HS-27A (cell line): ENCODE data around the gene STARD9.

ENCODE experiments used
- DNase-seq: peaks from one replicate; pipeline ENCODE4 v3.0.0-alpha.2; 2012; ENCODE audit warnings: low read depth, missing footprints

The STARD9 gene

GRCh38 chr15:42627485-42627884, 52.1 kb downstream of the STARD9 start:
- no peak for DNase-seq

GRCh38 chr15:42628761-42629160, 53.4 kb downstream of the STARD9 start:
- no peak for DNase-seq

- DNase-seq: no peak
Measured at GRCh38 chr15:42632105-42632675, 56.8 kb downstream of the STARD9 start.

GRCh38 chr15:42640109-42640508, 64.7 kb downstream of the STARD9 start:
- DNase-seq: no peak

GRCh38 chr15:42650208-42651066, 75.0 kb downstream of the STARD9 start:
- peak; percentile 31 for DNase-seq

GRCh38 chr15:42665827-42666226, 90.4 kb downstream of the STARD9 start:
- DNase-seq: no peak

- DNase-seq: no peak
Measured at GRCh38 chr15:42667855-42668254, 92.4 kb downstream of the STARD9 start.

GRCh38 chr15:42670451-42670850, 95.0 kb downstream of the STARD9 start:
- DNase-seq: no peak

GRCh38 chr15:42672444-42672843, 97.0 kb downstream of the STARD9 start:
- DNase-seq: no peak

GRCh38 chr15:42674472-42674871, 99.1 kb downstream of the STARD9 start:
- no peak for DNase-seq

- no peak for DNase-seq
Measured at GRCh38 chr15:42675021-42675420, 99.6 kb downstream of the STARD9 start.

- DNase-seq: no peak
Measured at GRCh38 chr15:42679285-42680141, 104.1 kb downstream of the STARD9 start.

GRCh38 chr15:42680142-42680482, 104.7 kb downstream of the STARD9 start:
- peak; percentile 7 for DNase-seq

GRCh38 chr15:42681119-42681518, 105.7 kb downstream of the STARD9 start:
- DNase-seq: no peak

GRCh38 chr15:42686281-42686680, 110.9 kb downstream of the STARD9 start:
- DNase-seq: no peak

GRCh38 chr15:42687740-42688139, 112.3 kb downstream of the STARD9 start:
- DNase-seq: no peak

GRCh38 chr15:42688301-42688700, 112.9 kb downstream of the STARD9 start:
- no peak for DNase-seq

GRCh38 chr15:42691308-42691707, 115.9 kb downstream of the STARD9 start:
- DNase-seq: no peak

GRCh38 chr15:42691770-42692169, 116.4 kb downstream of the STARD9 start:
- no peak for DNase-seq

- DNase-seq: no peak
Measured at GRCh38 chr15:42692536-42692935, 117.1 kb downstream of the STARD9 start.

GRCh38 chr15:42692997-42693396, 117.6 kb downstream of the STARD9 start:
- no peak for DNase-seq

GRCh38 chr15:42693496-42693895, 118.1 kb downstream of the STARD9 start:
- no peak for DNase-seq

- DNase-seq: no peak
Measured at GRCh38 chr15:42693942-42694341, 118.5 kb downstream of the STARD9 start.
